Activated CD4-positive, alpha-beta T cell treated with anti-CD3 and anti-CD28 coated beads for 24 hours (primary cell): ENCODE results near the gene GPATCH4.
"Not testable (repeated sequence)": the region's sequence is repeated elsewhere in the genome, so short reads cannot be mapped to it uniquely, and the experiment has no call there.

ENCODE experiments used
- DNase-seq, 2 donors: peaks; one replicate each; pipeline ENCODE4 v3.0.0-alpha.2; 2020; ENCODE audit warnings: low read depth in 2 of 2

GPATCH4 gene

GRCh38 chr1:156598125-156598524, 3.2 kb downstream of the GPATCH4 start:
- DNase-seq: no peak

GRCh38 chr1:156596426-156596825, 4.9 kb downstream of the GPATCH4 start:
- no peak for DNase-seq

- DNase-seq: no peak
Observed at GRCh38 chr1:156595016-156595415, 6.3 kb downstream of the GPATCH4 start.

GRCh38 chr1:156594190-156594589, 7.1 kb downstream of the GPATCH4 start:
- no peak for DNase-seq

- no peak for DNase-seq
Observed at GRCh38 chr1:156593661-156593989, 7.7 kb downstream of the GPATCH4 start.

GRCh38 chr1:156592910-156593660, 8.2 kb downstream of the GPATCH4 start:
- no peak for DNase-seq

- DNase-seq: no peak
Observed at GRCh38 chr1:156592158-156592909, 8.9 kb downstream of the GPATCH4 start.

GRCh38 chr1:156591432-156592157, 9.7 kb downstream of the GPATCH4 start, which contains the start of gene NAXE:
TSS of gene NAXE (plus strand) at chr1:156591776. CDS start at chr1:156591805, 29 bp downstream.
- DNase-seq: peak; percentile 52 to 62

- no peak for DNase-seq
Observed at GRCh38 chr1:156591181-156591431, 10.2 kb downstream of the GPATCH4 start.

- DNase-seq: no peak
Observed at GRCh38 chr1:156590326-156591180, 10.7 kb downstream of the GPATCH4 start.

- DNase-seq: no peak
Observed at GRCh38 chr1:156589546-156589945, 11.7 kb downstream of the GPATCH4 start.

- not testable (repeated sequence) for DNase-seq
Observed at GRCh38 chr1:156587927-156588326, 13.4 kb downstream of the GPATCH4 start.

GRCh38 chr1:156586892-156587477, 14.3 kb downstream of the GPATCH4 start:
- no peak for DNase-seq

GRCh38 chr1:156586323-156586722, 15.0 kb downstream of the GPATCH4 start:
- no peak for DNase-seq

- DNase-seq: no peak
Observed at GRCh38 chr1:156584813-156585212, 16.5 kb downstream of the GPATCH4 start.

GRCh38 chr1:156583821-156584622, 17.3 kb downstream of the GPATCH4 start:
- DNase-seq: peak; percentile 68 to 75

- DNase-seq: no peak
Observed at GRCh38 chr1:156582388-156583017, 18.8 kb downstream of the GPATCH4 start.

- DNase-seq: no peak
Observed at GRCh38 chr1:156581661-156582387, 19.5 kb downstream of the GPATCH4 start.

GRCh38 chr1:156579472-156579871, 21.8 kb downstream of the GPATCH4 start, which contains the start of gene TTC24:
TSS of gene TTC24 (plus strand) at chr1:156579723. CDS start at chr1:156581365, 1,642 bp downstream.
- no peak for DNase-seq
